K562 (cell line): Measurements from ENCODE around the gene CEP78. TPM values are rescaled to one million over a fixed set of nuclear protein-coding genes. Genes with fewer than 3 reads are reported as not detected.

ENCODE experiments used
- BDP1 ChIP-seq: IDR thresholded peaks from 3 replicates; pipeline ENCODE4 v1.6.1; 2011; ENCODE audit not compliant: insufficient read length, insufficient read depth
- DMBX1 ChIP-seq: fragments of 250-450 bp; sonication (Bioruptor Pico); IDR thresholded peaks from 2 replicates; pipeline ENCODE4 v1.8.0; 2022; ENCODE audit warnings: inconsistent platforms, mild to moderate bottlenecking, moderate library complexity, borderline replicate concordance
- ELK3 ChIP-seq: fragments of 450-650 bp; formaldehyde crosslinking; IDR thresholded peaks from 2 replicates; pipeline ENCODE4 v1.4.0; 2020; ENCODE audit warnings: mild to moderate bottlenecking
- HDAC6 ChIP-seq: IDR thresholded peaks from 2 replicates; pipeline ENCODE4 v1.6.1; 2012; ENCODE audit warnings: low read depth, mild to moderate bottlenecking, control low read depth, inconsistent platforms, low read length, moderate library complexity
- MCM3 ChIP-seq: fragments of 450-650 bp; IDR thresholded peaks from 2 replicates; pipeline ENCODE4 v1.6.1; 2016
- MNT ChIP-seq, 2 experiments: fragments of 450-650 bp; conservative IDR thresholded peaks; 2 replicates each; pipeline ENCODE4 v1.6.1; 2017; ENCODE audit warnings: mild to moderate bottlenecking in 2 of 2, moderate library complexity in 2 of 2
- PYGO2 ChIP-seq: fragments of 450-650 bp; IDR thresholded peaks from 2 replicates; pipeline ENCODE4 v1.6.1; 2016; ENCODE audit warnings: mild to moderate bottlenecking, missing genetic modification characterization, moderate library complexity, missing compliant biosample characterization
- RBM22 ChIP-seq: fragments of 200-400 bp; formaldehyde crosslinking; IDR thresholded peaks from 2 replicates; pipeline ENCODE4 v1.6.1; 2018; ENCODE audit warnings: low read length, low read depth; ENCODE audit not compliant: poor library complexity, severe bottlenecking
- RERE ChIP-seq: sonication (generic); formaldehyde crosslinking; IDR thresholded peaks from 2 replicates; pipeline ENCODE4 v1.8.0; 2023; ENCODE audit warnings: missing genetic modification reagents, mild to moderate bottlenecking, borderline replicate concordance
- TBP ChIP-seq: optimal IDR thresholded peaks from 2 replicates; pipeline ENCODE3; 2011; ENCODE audit warnings: low read depth, low read length, improper control_type of control experiment
- ZNF277 ChIP-seq: fragments of 250-450 bp; sonication (Bioruptor Pico); IDR thresholded peaks from 2 replicates; pipeline ENCODE4 v1.8.0; 2022; ENCODE audit warnings: inconsistent platforms, mild to moderate bottlenecking, moderate library complexity, borderline replicate concordance
- ZNF76 ChIP-seq: fragments of 250-450 bp; sonication (Bioruptor Pico); IDR thresholded peaks from 2 replicates; pipeline ENCODE4 v1.4.0; 2020; ENCODE audit warnings: mild to moderate bottlenecking, moderate library complexity, borderline replicate concordance
- polyA plus RNA-seq, 8 experiments: library from polyadenylated mRNA; depleted of rRNA in 4 of 8; stranded (reverse) in 5 of 8; unstranded in 3 of 8; fragments of >200 nt; fragmentation: Nextera tagmentation in 2 of 8; fragmentation: Illumina TruSeq in 1 of 8; extraction: Ambion mirVana in 2 of 8; extraction: Trizol in 1 of 8; gene quantifications; 2 replicates each; pipeline versions ENCODE4 v1.2.1 to v1.2.3, GENCODE V29; 2011 to 2014; ENCODE audit warnings: inconsistent platforms in 1 of 8, missing spikeins in 1 of 8
- total RNA-seq, 7 experiments: library from RNA; depleted of rRNA in 6 of 7; stranded (reverse); fragments of >200 nt in 6 of 7; fragmentation: Illumina TruSeq in 2 of 7; extraction: Trizol in 2 of 7; gene quantifications; 2 replicates each; pipeline versions ENCODE4 v1.2.1 to v1.2.3, GENCODE V29; 2011 to 2021; ENCODE audit warnings: low replicate concordance in 1 of 7
- TF ChIP-seq, protein P1 (sequence below): conservative IDR thresholded peaks from 2 replicates; pipeline ENCODE4 v1.6.1; 2011; ENCODE audit warnings: low read depth, mild to moderate bottlenecking, low read length; ENCODE audit not compliant: control insufficient read depth
- TF ChIP-seq, protein P2 (sequence below): fragments of 450-650 bp; IDR thresholded peaks from one replicate; pipeline ENCODE4 v1.6.1; 2018; ENCODE audit warnings: mild to moderate bottlenecking, moderate library complexity; ENCODE audit not compliant: partially characterized antibody

The CEP78 gene
- total and polyA plus RNA-seq, 9 of the 15 experiments (the other 6 are each of a cell fraction or from before 2014, with no cell fraction given), result 3.5 to 26.0 (median 21.5) TPM

DNA sequence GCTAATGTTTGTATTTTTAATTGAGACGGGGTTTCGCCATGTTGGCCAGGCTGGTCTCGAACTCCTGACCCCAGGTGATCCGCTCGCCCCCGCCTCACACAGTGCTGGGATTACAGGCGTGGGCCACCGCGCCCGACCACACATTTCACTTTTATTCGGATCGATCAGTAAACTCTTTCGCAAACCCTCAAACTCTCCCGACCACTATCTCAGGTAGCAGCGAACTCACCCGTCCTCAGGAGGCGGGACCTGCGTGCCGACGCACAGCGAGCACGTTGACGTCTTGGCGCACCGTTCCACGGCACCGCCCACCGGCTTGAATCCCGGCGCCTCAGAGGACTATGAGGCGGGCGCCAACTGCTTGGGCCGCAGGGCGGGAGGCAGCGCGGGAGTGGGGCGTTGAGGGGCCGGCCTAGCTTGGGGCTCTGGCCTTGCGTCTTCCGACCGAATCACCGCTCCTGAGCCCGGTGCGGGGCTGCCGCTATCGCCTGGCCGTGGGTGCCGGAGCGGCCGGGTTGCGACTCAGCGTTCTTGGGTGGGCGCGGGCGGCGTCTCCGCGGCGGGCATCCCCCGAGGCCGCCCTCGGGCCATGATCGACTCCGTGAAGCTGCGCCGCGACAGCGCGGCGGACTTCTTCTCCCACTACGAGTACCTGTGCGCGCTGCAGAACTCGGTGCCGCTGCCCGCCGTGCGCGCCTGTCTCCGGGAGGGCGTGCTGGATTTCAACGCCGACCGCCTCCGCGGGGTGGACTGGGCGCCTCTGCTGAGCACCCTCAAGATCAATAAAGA is at the start of gene CEP78 (continued):
- TF ChIP-seq TBP (peak; percentile 32), MNT (conservative IDR thresholded peaks at IDR 0.05) (peak; percentile 28 to 53; a peak in 2 of 4 replicates), MCM3 (no peak), PYGO2 (tag) (no peak), ZNF76 (CRISPR knock-in tag) (no peak), ELK3 (no peak), ZNF277 (no peak), RBM22 (no peak), BDP1 (no peak), RERE (CRISPR knock-in tag) (no peak), DMBX1 (CRISPR knock-in tag) (no peak), HDAC6 (no peak)
- TF ChIP-seq, protein P1, sequence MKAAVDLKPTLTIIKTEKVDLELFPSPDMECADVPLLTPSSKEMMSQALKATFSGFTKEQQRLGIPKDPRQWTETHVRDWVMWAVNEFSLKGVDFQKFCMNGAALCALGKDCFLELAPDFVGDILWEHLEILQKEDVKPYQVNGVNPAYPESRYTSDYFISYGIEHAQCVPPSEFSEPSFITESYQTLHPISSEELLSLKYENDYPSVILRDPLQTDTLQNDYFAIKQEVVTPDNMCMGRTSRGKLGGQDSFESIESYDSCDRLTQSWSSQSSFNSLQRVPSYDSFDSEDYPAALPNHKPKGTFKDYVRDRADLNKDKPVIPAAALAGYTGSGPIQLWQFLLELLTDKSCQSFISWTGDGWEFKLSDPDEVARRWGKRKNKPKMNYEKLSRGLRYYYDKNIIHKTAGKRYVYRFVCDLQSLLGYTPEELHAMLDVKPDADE, result no peak
- TF ChIP-seq, protein P2, sequence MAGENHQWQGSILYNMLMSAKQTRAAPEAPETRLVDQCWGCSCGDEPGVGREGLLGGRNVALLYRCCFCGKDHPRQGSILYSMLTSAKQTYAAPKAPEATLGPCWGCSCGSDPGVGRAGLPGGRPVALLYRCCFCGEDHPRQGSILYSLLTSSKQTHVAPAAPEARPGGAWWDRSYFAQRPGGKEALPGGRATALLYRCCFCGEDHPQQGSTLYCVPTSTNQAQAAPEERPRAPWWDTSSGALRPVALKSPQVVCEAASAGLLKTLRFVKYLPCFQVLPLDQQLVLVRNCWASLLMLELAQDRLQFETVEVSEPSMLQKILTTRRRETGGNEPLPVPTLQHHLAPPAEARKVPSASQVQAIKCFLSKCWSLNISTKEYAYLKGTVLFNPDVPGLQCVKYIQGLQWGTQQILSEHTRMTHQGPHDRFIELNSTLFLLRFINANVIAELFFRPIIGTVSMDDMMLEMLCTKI, result no peak
